ENCODE measurements around the gene FAM181A. TPM values are rescaled to one million over a fixed set of nuclear protein-coding genes. Genes with fewer than 3 reads are reported as not detected.

The FAM181A gene
- total RNA-seq, 1 experiment from 2014 or later, result not detected

DNA sequence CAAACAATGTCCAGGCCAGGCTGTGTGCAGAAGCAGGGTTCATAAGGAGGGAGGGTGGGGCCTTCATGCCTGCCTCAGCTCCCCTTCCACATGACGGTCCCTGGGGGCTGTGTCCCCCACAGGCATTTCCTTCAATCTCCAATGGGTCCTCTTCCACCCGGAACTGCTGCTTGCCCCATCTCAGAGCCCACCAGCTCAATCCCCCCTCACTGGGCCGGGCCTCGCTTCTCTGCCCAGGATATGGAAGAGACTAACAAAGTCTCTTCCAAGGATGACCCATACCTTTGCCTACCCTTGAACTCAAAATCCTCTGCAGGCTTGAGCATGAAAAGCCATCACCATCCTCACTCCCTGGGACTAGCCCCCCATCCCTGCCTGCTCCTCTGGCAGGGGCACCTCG is 28.4 kb upstream of the FAM181A start:
- no peak overlapping the region for H3K27ac ChIP-seq (ENCODE audit: low read depth, low read length, poor library complexity, severe bottlenecking)
- H3K9me3 ChIP-seq (ENCODE audit: low read depth, low read length, poor library complexity, severe bottlenecking), result no peaks in the 10 kb centered on the region
- ChIA-PET POLR2A (ENCODE audit: low non-redundant PET) (no interaction called here), CTCF (no interaction called here)
- H3K4me3 ChIP-seq (ENCODE audit: low read depth, low read length, poor library complexity, severe bottlenecking), result no peak overlapping the region
- intact Hi-C loops (cut with micrococcal nuclease; ENCODE audit: unreplicated experiment), result no loop called here
- no peaks in the 10 kb centered on the region for H3K27me3 ChIP-seq (replicated peaks; ENCODE audit: insufficient read depth, low read depth, low read length, poor library complexity)
- no peak for TF ChIP-seq EZH2 (IDR thresholded peaks at IDR 0.05; ENCODE audit: borderline replicate concordance, low read depth, low read length, poor library complexity, severe bottlenecking)
- TF ChIP-seq CTCF (conservative IDR thresholded peaks at IDR 0.05; ENCODE audit: low read depth, low read length), result no peak
- no TSS peak for BruUV-seq (replicated peaks)
- no peaks in the 10 kb centered on the region for H3K4me1 ChIP-seq (ENCODE audit: insufficient read depth, low read length, poor library complexity, severe bottlenecking)
- H3K36me3 ChIP-seq (ENCODE audit: insufficient read depth, low read length, poor library complexity, severe bottlenecking), result no peaks in the 10 kb centered on the region
- DNase-seq (ENCODE audit: low spot score), result no peak

DNA sequence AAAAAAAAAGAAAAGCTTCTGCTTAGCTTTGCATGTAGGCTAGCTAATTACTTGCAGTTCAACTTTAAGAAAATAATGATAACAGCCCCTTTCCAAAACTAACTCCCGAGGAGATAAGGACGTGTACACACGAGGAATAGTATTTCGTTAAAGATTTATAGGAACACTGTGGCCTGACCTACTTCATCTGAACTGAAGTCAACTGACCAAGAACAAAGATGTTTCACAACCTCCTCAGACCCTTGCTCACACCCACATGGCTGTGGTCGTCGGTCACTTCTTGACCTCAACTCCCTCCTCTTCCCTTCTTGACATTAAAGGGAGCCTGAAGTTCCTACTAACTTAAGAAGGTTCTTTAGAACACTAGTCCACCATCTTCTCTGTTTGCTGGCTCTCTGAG is 25.3 kb upstream of the FAM181A start:
- no TSS peak for BruUV-seq (replicated peaks)
- H3K9me3 ChIP-seq (ENCODE audit: low read depth, low read length, poor library complexity, severe bottlenecking), result no peaks in the 10 kb centered on the region
- H3K4me1 ChIP-seq (ENCODE audit: insufficient read depth, low read length, poor library complexity, severe bottlenecking), result no peaks in the 10 kb centered on the region
- no peaks in the 10 kb centered on the region for H3K36me3 ChIP-seq (ENCODE audit: insufficient read depth, low read length, poor library complexity, severe bottlenecking)
- no peak overlapping the region for H3K27ac ChIP-seq (ENCODE audit: low read depth, low read length, poor library complexity, severe bottlenecking)
- no peak overlapping the region for H3K4me3 ChIP-seq (ENCODE audit: low read depth, low read length, poor library complexity, severe bottlenecking)
- no peak for DNase-seq (ENCODE audit: low spot score)
- TF ChIP-seq CTCF (conservative IDR thresholded peaks at IDR 0.05; ENCODE audit: low read depth, low read length) (no peak), EZH2 (IDR thresholded peaks at IDR 0.05; ENCODE audit: borderline replicate concordance, low read depth, low read length, poor library complexity, severe bottlenecking) (no peak)
- peaks cover 15% of the 10 kb centered on the region for H3K27me3 ChIP-seq (replicated peaks; ENCODE audit: insufficient read depth, low read depth, low read length, poor library complexity)
- ChIA-PET CTCF (interaction anchor here (0.7 kb wide), 1 partner anchor 1881 kb away, joined by 4 read pairs; no protein-coding TSS in a partner anchor), POLR2A (ENCODE audit: low non-redundant PET) (no interaction called here)
- intact Hi-C loops (cut with micrococcal nuclease; ENCODE audit: unreplicated experiment), result no loop called here

GRCh38 chr14:93902619-93903307 is 24.4 kb upstream of the FAM181A start:
- CTCF ChIA-PET, result interaction anchor here (1.1 to 2.1 kb wide), 2 partner anchors 45 to 248 kb away, joined by 3 to 11 read pairs; no protein-coding TSS in a partner anchor
- intact Hi-C loops (cut with micrococcal nuclease; ENCODE audit: unreplicated experiment), result no loop called here
- Histone ChIP-seq H3K27ac (ENCODE audit: low read depth, low read length, poor library complexity, severe bottlenecking) (no peak overlapping the region), H3K4me3 (ENCODE audit: low read depth, low read length, poor library complexity, severe bottlenecking) (no peak overlapping the region), H3K9me3 (ENCODE audit: low read depth, low read length, poor library complexity, severe bottlenecking) (no peaks in the 10 kb centered on the region), H3K4me1 (ENCODE audit: insufficient read depth, low read length, poor library complexity, severe bottlenecking) (no peaks in the 10 kb centered on the region), H3K36me3 (ENCODE audit: insufficient read depth, low read length, poor library complexity, severe bottlenecking) (no peaks in the 10 kb centered on the region), H3K27me3 (replicated peaks; ENCODE audit: insufficient read depth, low read depth, low read length, poor library complexity) (peaks cover 15% of the 10 kb centered on the region)
- POLR2A ChIA-PET (ENCODE audit: low non-redundant PET), result no interaction called here
- DNase-seq (ENCODE audit: low spot score), result no peak
- TF ChIP-seq CTCF (conservative IDR thresholded peaks at IDR 0.05; ENCODE audit: low read depth, low read length), result no peak
- TF ChIP-seq EZH2 (IDR thresholded peaks at IDR 0.05; ENCODE audit: borderline replicate concordance, low read depth, low read length, poor library complexity, severe bottlenecking), result no peak
- no TSS peak for BruUV-seq (replicated peaks)
